WTC11 (cell line): Measurements from ENCODE around the gene RFPL3. TPM values are rescaled to one million over a fixed set of nuclear protein-coding genes. Genes with fewer than 3 reads are reported as not detected.
A peak's percentile ranks its signal among the peaks of the same experiment; 100 is the strongest.

Experiments
- ATAC-seq: fragments of 200-7000 bp; cut with Tn5 transposase; 2 replicates; pipeline ENCODE4 v1.10.0; 2021; ENCODE audit warnings: mild to moderate bottlenecking, moderate library complexity
- CTCF ChIA-PET: fragments of 300-600 bp; sonication (Branson Sonifier 250); formaldehyde crosslinking; loops from one replicate; lab custom pipeline; 2021; ENCODE audit warnings: antibody characterized with exemption; lab: Charles Lee
- POLR2A ChIA-PET: fragments of 350-600 bp; sonication (Branson Sonifier 250); formaldehyde crosslinking; loops from one replicate; lab custom pipeline; 2021; ENCODE audit warnings: antibody characterized with exemption; lab: Charles Lee
- DNase-seq: peaks from one replicate; pipeline ENCODE4 v3.0.0; 2021; ENCODE audit warnings: low spot score
- H3K27ac Mint-ChIP-seq: 2 replicates; pipeline ENCODE4 v1.8.0; 2021; ENCODE audit warnings: mixed read lengths
- H3K27me3 Mint-ChIP-seq: 2 replicates; pipeline ENCODE4 v1.8.0; 2021; ENCODE audit warnings: low read depth, mild to moderate bottlenecking, moderate library complexity, mixed read lengths
- H3K36me3 Mint-ChIP-seq: 2 replicates; pipeline ENCODE4 v1.8.0; 2021; ENCODE audit warnings: mixed read lengths
- H3K4me1 Mint-ChIP-seq: 2 replicates; pipeline ENCODE4 v1.8.0; 2022; ENCODE audit warnings: mixed read lengths
- H3K4me3 Mint-ChIP-seq: 2 replicates; pipeline ENCODE4 v1.8.0; 2021; ENCODE audit warnings: mild to moderate bottlenecking, moderate library complexity, mixed read lengths
- H3K9me3 Mint-ChIP-seq: 2 replicates; pipeline ENCODE4 v1.8.0; 2021; ENCODE audit warnings: mixed read lengths
- ATF1 ChIP-seq: sonication (generic); formaldehyde crosslinking; IDR thresholded peaks from 2 replicates; pipeline ENCODE4 v1.8.1; 2023; ENCODE audit warnings: mild to moderate bottlenecking, moderate library complexity, missing genetic modification reagents
- E2F5 ChIP-seq: sonication (generic); formaldehyde crosslinking; IDR thresholded peaks from 2 replicates; pipeline ENCODE4 v1.8.1; 2022; ENCODE audit warnings: mild to moderate bottlenecking, moderate library complexity, missing genetic modification reagents
- EMX1 ChIP-seq: fragments of 250-450 bp; sonication (Bioruptor Pico); IDR thresholded peaks from 2 replicates; pipeline ENCODE4 v1.8.0; 2021; ENCODE audit warnings: mild to moderate bottlenecking
- FOXP1 ChIP-seq: sonication (generic); formaldehyde crosslinking; IDR thresholded peaks from 2 replicates; pipeline ENCODE4 v1.8.0; 2022; ENCODE audit warnings: missing genetic modification reagents, mild to moderate bottlenecking, moderate library complexity, borderline replicate concordance
- IRF2 ChIP-seq: sonication (generic); formaldehyde crosslinking; IDR thresholded peaks from 2 replicates; pipeline ENCODE4 v1.8.0; 2022; ENCODE audit warnings: low read depth, missing genetic modification reagents, borderline replicate concordance
- KAT7 ChIP-seq: sonication (generic); formaldehyde crosslinking; IDR thresholded peaks from 2 replicates; pipeline ENCODE4 v1.8.1; 2023; ENCODE audit warnings: missing genetic modification reagents, mild to moderate bottlenecking, borderline replicate concordance
- NR3C1 ChIP-seq: sonication (generic); formaldehyde crosslinking; conservative IDR thresholded peaks from 2 replicates; pipeline ENCODE4 v1.8.1; 2023; ENCODE audit warnings: low read depth, mild to moderate bottlenecking, missing genetic modification reagents
- SP1 ChIP-seq: sonication (generic); formaldehyde crosslinking; conservative IDR thresholded peaks from 2 replicates; pipeline ENCODE4 v1.8.1; 2022; ENCODE audit warnings: missing genetic modification reagents
- TEAD1 ChIP-seq: sonication (generic); formaldehyde crosslinking; IDR thresholded peaks from 2 replicates; pipeline ENCODE4 v1.8.0; 2022; ENCODE audit warnings: mild to moderate bottlenecking, missing genetic modification reagents
- ZNF671 ChIP-seq: fragments of 250-450 bp; sonication (Bioruptor Pico); IDR thresholded peaks from 2 replicates; pipeline ENCODE4 v1.8.0; 2021; ENCODE audit warnings: mild to moderate bottlenecking
- total RNA-seq: library from RNA; stranded (reverse); gene quantifications from 3 replicates; pipeline ENCODE4 v1.2.3, GENCODE V29; 2021
- TF ChIP-seq, protein P1 (sequence below): sonication (generic); formaldehyde crosslinking; IDR thresholded peaks from 2 replicates; pipeline ENCODE4 v1.8.1; 2022; ENCODE audit warnings: mild to moderate bottlenecking, missing genetic modification reagents, moderate library complexity, borderline replicate concordance
- TF ChIP-seq, protein P2 (sequence below): sonication (generic); formaldehyde crosslinking; IDR thresholded peaks from 2 replicates; pipeline ENCODE4 v1.8.1; 2023; ENCODE audit warnings: mild to moderate bottlenecking, missing genetic modification reagents, moderate library complexity
- TF ChIP-seq, protein P3 (sequence below): sonication (generic); formaldehyde crosslinking; IDR thresholded peaks from 2 replicates; pipeline ENCODE4 v1.8.1; 2023; ENCODE audit warnings: mild to moderate bottlenecking, missing genetic modification reagents, borderline replicate concordance

The RFPL3 gene
- total RNA-seq, 1 experiment from 2014 or later: not detected

GRCh38 chr22:32353292-32353691 is 4.4 kb upstream of the RFPL3 start:
- DNase-seq (no peak), ATAC-seq (0 out of 2 replicates have a peak, but pooled peaks have one; percentile 15)
- Mint-ChIP-seq H3K27me3 (no peaks in the 10 kb centered on the region), H3K4me1 (peaks cover 29% of the 10 kb centered on the region), H3K9me3 (peaks cover 11% of the 10 kb centered on the region), H3K27ac (no peak overlapping the region), H3K4me3 (no peak overlapping the region), H3K36me3 (no peaks in the 10 kb centered on the region)
- ChIA-PET POLR2A (no interaction called here), CTCF (no interaction called here)
- TF ChIP-seq SP1: no peak
- TF ChIP-seq E2F5: no peak
- no peak for TF ChIP-seq KAT7 (CRISPR knock-in tag)
- TF ChIP-seq EMX1 (CRISPR knock-in tag): no peak
- TF ChIP-seq ZNF671 (CRISPR knock-in tag): no peak
- TF ChIP-seq, protein P1, sequence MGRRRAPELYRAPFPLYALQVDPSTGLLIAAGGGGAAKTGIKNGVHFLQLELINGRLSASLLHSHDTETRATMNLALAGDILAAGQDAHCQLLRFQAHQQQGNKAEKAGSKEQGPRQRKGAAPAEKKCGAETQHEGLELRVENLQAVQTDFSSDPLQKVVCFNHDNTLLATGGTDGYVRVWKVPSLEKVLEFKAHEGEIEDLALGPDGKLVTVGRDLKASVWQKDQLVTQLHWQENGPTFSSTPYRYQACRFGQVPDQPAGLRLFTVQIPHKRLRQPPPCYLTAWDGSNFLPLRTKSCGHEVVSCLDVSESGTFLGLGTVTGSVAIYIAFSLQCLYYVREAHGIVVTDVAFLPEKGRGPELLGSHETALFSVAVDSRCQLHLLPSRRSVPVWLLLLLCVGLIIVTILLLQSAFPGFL (CRISPR knock-in tag): no peak
- TF ChIP-seq FOXP1 (CRISPR knock-in tag): no peak
- no peak for TF ChIP-seq IRF2 (CRISPR knock-in tag)
- TF ChIP-seq TEAD1: no peak

GRCh38 chr22:32353840-32354239 is 3.8 kb upstream of the RFPL3 start:
- POLR2A ChIA-PET: no interaction called here
- CTCF ChIA-PET: interaction anchor here (1.1 to 3.3 kb wide), 2 partner anchors 25 to 88 kb away, joined by 4 to 13 read pairs; no protein-coding TSS in a partner anchor
- no peak for ATAC-seq
- Mint-ChIP-seq H3K27me3 (no peaks in the 10 kb centered on the region), H3K36me3 (no peaks in the 10 kb centered on the region), H3K4me3 (no peak overlapping the region), H3K4me1 (peaks cover 29% of the 10 kb centered on the region), H3K27ac (no peak overlapping the region), H3K9me3 (peaks cover 11% of the 10 kb centered on the region)
- TF ChIP-seq ATF1 (CRISPR knock-in tag) (no peak), E2F5 (no peak), NR3C1 (CRISPR knock-in tag) (no peak)
- TF ChIP-seq, protein P2, sequence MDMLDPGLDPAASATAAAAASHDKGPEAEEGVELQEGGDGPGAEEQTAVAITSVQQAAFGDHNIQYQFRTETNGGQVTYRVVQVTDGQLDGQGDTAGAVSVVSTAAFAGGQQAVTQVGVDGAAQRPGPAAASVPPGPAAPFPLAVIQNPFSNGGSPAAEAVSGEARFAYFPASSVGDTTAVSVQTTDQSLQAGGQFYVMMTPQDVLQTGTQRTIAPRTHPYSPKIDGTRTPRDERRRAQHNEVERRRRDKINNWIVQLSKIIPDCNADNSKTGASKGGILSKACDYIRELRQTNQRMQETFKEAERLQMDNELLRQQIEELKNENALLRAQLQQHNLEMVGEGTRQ (CRISPR knock-in tag): no peak
- TF ChIP-seq, protein P3, sequence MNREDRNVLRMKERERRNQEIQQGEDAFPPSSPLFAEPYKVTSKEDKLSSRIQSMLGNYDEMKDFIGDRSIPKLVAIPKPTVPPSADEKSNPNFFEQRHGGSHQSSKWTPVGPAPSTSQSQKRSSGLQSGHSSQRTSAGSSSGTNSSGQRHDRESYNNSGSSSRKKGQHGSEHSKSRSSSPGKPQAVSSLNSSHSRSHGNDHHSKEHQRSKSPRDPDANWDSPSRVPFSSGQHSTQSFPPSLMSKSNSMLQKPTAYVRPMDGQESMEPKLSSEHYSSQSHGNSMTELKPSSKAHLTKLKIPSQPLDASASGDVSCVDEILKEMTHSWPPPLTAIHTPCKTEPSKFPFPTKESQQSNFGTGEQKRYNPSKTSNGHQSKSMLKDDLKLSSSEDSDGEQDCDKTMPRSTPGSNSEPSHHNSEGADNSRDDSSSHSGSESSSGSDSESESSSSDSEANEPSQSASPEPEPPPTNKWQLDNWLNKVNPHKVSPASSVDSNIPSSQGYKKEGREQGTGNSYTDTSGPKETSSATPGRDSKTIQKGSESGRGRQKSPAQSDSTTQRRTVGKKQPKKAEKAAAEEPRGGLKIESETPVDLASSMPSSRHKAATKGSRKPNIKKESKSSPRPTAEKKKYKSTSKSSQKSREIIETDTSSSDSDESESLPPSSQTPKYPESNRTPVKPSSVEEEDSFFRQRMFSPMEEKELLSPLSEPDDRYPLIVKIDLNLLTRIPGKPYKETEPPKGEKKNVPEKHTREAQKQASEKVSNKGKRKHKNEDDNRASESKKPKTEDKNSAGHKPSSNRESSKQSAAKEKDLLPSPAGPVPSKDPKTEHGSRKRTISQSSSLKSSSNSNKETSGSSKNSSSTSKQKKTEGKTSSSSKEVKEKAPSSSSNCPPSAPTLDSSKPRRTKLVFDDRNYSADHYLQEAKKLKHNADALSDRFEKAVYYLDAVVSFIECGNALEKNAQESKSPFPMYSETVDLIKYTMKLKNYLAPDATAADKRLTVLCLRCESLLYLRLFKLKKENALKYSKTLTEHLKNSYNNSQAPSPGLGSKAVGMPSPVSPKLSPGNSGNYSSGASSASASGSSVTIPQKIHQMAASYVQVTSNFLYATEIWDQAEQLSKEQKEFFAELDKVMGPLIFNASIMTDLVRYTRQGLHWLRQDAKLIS: no peak
- no peak for DNase-seq
